GM21723 (cell line): ENCODE results near the gene CNOT2.
"Not testable (repeated sequence)": the region's sequence is repeated elsewhere in the genome, so short reads cannot be mapped to it uniquely, and the experiment has no call there.

Experiments
- ATAC-seq: cut with Tn5 transposase; IDR thresholded peaks from one replicate; pipeline ENCODE4 v1.9.1; 2021; ENCODE audit warnings: mild to moderate bottlenecking, moderate library complexity; ENCODE audit not compliant: unreplicated experiment

Gene CNOT2

GRCh38 chr12:70360218-70360617 lies 117.0 kb downstream of the CNOT2 start:
- no peak for ATAC-seq

GRCh38 chr12:70364695-70365397 lies 121.6 kb downstream of the CNOT2 start:
- no peak for ATAC-seq

- no peak for ATAC-seq
Measured at GRCh38 chr12:70365398-70365647, 122.1 kb downstream of the CNOT2 start.

GRCh38 chr12:70365648-70366518 lies 122.7 kb downstream of the CNOT2 start, which contains the start of gene KCNMB4:
Gene KCNMB4 (plus strand): TSS chr12:70366290. CDS start chr12:70366735, 445 bp downstream.
- ATAC-seq, result peak; percentile 91

GRCh38 chr12:70366581-70367257 lies 123.5 kb downstream of the CNOT2 start:
- ATAC-seq, result peak; percentile 48

- no peak for ATAC-seq
Measured at GRCh38 chr12:70367258-70368141, 124.3 kb downstream of the CNOT2 start.

GRCh38 chr12:70372881-70373280 lies 129.6 kb downstream of the CNOT2 start:
- no peak for ATAC-seq

- ATAC-seq, result no peak
Measured at GRCh38 chr12:70379846-70380245, 136.6 kb downstream of the CNOT2 start.

GRCh38 chr12:70383484-70383883 lies 140.3 kb downstream of the CNOT2 start:
- ATAC-seq, result no peak

GRCh38 chr12:70383886-70384285 lies 140.7 kb downstream of the CNOT2 start:
- ATAC-seq, result no peak

GRCh38 chr12:70386771-70387170 lies 143.5 kb downstream of the CNOT2 start:
- ATAC-seq, result no peak

- no peak for ATAC-seq
Measured at GRCh38 chr12:70389678-70390077, 146.4 kb downstream of the CNOT2 start.

- not testable (repeated sequence) for ATAC-seq
Measured at GRCh38 chr12:70392631-70393030, 149.4 kb downstream of the CNOT2 start.

- no peak for ATAC-seq
Measured at GRCh38 chr12:70393787-70394499, 150.7 kb downstream of the CNOT2 start.

- ATAC-seq, result no peak
Measured at GRCh38 chr12:70398002-70398401, 154.8 kb downstream of the CNOT2 start.

GRCh38 chr12:70398862-70399261 lies 155.6 kb downstream of the CNOT2 start:
- no peak for ATAC-seq

GRCh38 chr12:70399311-70399710 lies 156.1 kb downstream of the CNOT2 start:
- ATAC-seq, result no peak

- no peak for ATAC-seq
Measured at GRCh38 chr12:70400124-70400523, 156.9 kb downstream of the CNOT2 start.

- ATAC-seq, result no peak
Measured at GRCh38 chr12:70402597-70402996, 159.4 kb downstream of the CNOT2 start.

- ATAC-seq, result no peak
Measured at GRCh38 chr12:70403826-70404225, 160.6 kb downstream of the CNOT2 start.
